ENCODE results near the gene KCNN3.

The KCNN3 gene

GRCh38 chr1:154865442-154866256, 4.4 kb downstream of the KCNN3 start:
- DNase-seq: no peak
- in situ Hi-C loops (cut with HindIII; ENCODE audit: low pct_ligation_motif_present, low pct_unique_long_range_greater_than_20kb, low sequenced_read_pairs): no loop called here

GRCh38 chr1:154864189-154864975, 5.7 kb downstream of the KCNN3 start:
- no peak for DNase-seq
- in situ Hi-C loops (cut with HindIII; ENCODE audit: low pct_ligation_motif_present, low pct_unique_long_range_greater_than_20kb, low sequenced_read_pairs): no loop called here

- DNase-seq: peak; percentile 60
- in situ Hi-C loops (cut with HindIII; ENCODE audit: low pct_ligation_motif_present, low pct_unique_long_range_greater_than_20kb, low sequenced_read_pairs): no loop called here
Observed at GRCh38 chr1:154863315-154864174, 6.5 kb downstream of the KCNN3 start.

- no peak for DNase-seq
- in situ Hi-C loops (cut with HindIII; ENCODE audit: low pct_ligation_motif_present, low pct_unique_long_range_greater_than_20kb, low sequenced_read_pairs): no loop called here
Observed at GRCh38 chr1:154862907-154863306, 7.2 kb downstream of the KCNN3 start.

GRCh38 chr1:154861607-154862094, 8.4 kb downstream of the KCNN3 start:
- in situ Hi-C loops (cut with HindIII; ENCODE audit: low pct_ligation_motif_present, low pct_unique_long_range_greater_than_20kb, low sequenced_read_pairs): no loop called here
- DNase-seq: no peak

GRCh38 chr1:154860156-154860870, 9.8 kb downstream of the KCNN3 start:
- in situ Hi-C loops (cut with HindIII; ENCODE audit: low pct_ligation_motif_present, low pct_unique_long_range_greater_than_20kb, low sequenced_read_pairs): no loop called here
- DNase-seq: no peak

GRCh38 chr1:154859786-154860155, 10.3 kb downstream of the KCNN3 start:
- in situ Hi-C loops (cut with HindIII; ENCODE audit: low pct_ligation_motif_present, low pct_unique_long_range_greater_than_20kb, low sequenced_read_pairs): no loop called here

GRCh38 chr1:154859151-154859785, 10.8 kb downstream of the KCNN3 start:
- DNase-seq: no peak
- in situ Hi-C loops (cut with HindIII; ENCODE audit: low pct_ligation_motif_present, low pct_unique_long_range_greater_than_20kb, low sequenced_read_pairs): no loop called here

More at GRCh38 chr1:154859786-154860155, 10.3 kb downstream of the KCNN3 start:
- no peak for DNase-seq

- DNase-seq: no peak
- in situ Hi-C loops (cut with HindIII; ENCODE audit: low pct_ligation_motif_present, low pct_unique_long_range_greater_than_20kb, low sequenced_read_pairs): no loop called here
Observed at GRCh38 chr1:154857441-154858215, 12.5 kb downstream of the KCNN3 start.

- no peak for DNase-seq
- in situ Hi-C loops (cut with HindIII; ENCODE audit: low pct_ligation_motif_present, low pct_unique_long_range_greater_than_20kb, low sequenced_read_pairs): no loop called here
Observed at GRCh38 chr1:154857022-154857421, 13.1 kb downstream of the KCNN3 start.

- in situ Hi-C loops (cut with HindIII; ENCODE audit: low pct_ligation_motif_present, low pct_unique_long_range_greater_than_20kb, low sequenced_read_pairs): no loop called here
- no peak for DNase-seq
Observed at GRCh38 chr1:154856544-154856943, 13.5 kb downstream of the KCNN3 start.

- in situ Hi-C loops (cut with HindIII; ENCODE audit: low pct_ligation_motif_present, low pct_unique_long_range_greater_than_20kb, low sequenced_read_pairs): no loop called here
- no peak for DNase-seq
Observed at GRCh38 chr1:154856049-154856448, 14.0 kb downstream of the KCNN3 start.

- in situ Hi-C loops (cut with HindIII; ENCODE audit: low pct_ligation_motif_present, low pct_unique_long_range_greater_than_20kb, low sequenced_read_pairs): no loop called here
Observed at GRCh38 chr1:154855186-154855851, 14.8 kb downstream of the KCNN3 start.

GRCh38 chr1:154852845-154853244, 17.2 kb downstream of the KCNN3 start:
- no peak for DNase-seq
- in situ Hi-C loops (cut with HindIII; ENCODE audit: low pct_ligation_motif_present, low pct_unique_long_range_greater_than_20kb, low sequenced_read_pairs): no loop called here

More at GRCh38 chr1:154855186-154855851, 14.8 kb downstream of the KCNN3 start:
- no peak for DNase-seq

GRCh38 chr1:154851392-154852177, 18.5 kb downstream of the KCNN3 start:
- DNase-seq: no peak
- in situ Hi-C loops (cut with HindIII; ENCODE audit: low pct_ligation_motif_present, low pct_unique_long_range_greater_than_20kb, low sequenced_read_pairs): no loop called here

- no peak for DNase-seq
- in situ Hi-C loops (cut with HindIII; ENCODE audit: low pct_ligation_motif_present, low pct_unique_long_range_greater_than_20kb, low sequenced_read_pairs): no loop called here
Observed at GRCh38 chr1:154849645-154850131, 20.4 kb downstream of the KCNN3 start.
